Measurements from ENCODE around the gene TCF7L2. TPM values are rescaled to one million over a fixed set of nuclear protein-coding genes. Genes with fewer than 3 reads are reported as not detected.

Gene TCF7L2
- total RNA-seq, 1 donor from 2014 or later = 44.4 TPM

GRCh38 chr10:113003052-113003451 is 53.0 kb downstream of the TCF7L2 start:
- DNase-seq (ENCODE audit: extremely low spot score in 2 of 2) = no peak
- H3K27ac ChIP-seq = no peak overlapping the region
- H3K4me1 ChIP-seq = peaks cover 86% of the 10 kb centered on the region
- no peaks in the 10 kb centered on the region for H3K27me3 ChIP-seq
- no peak for TF ChIP-seq POLR2AphosphoS5 (IDR thresholded peaks at IDR 0.05; ENCODE audit: insufficient read depth in 1 of 2, low read depth in 1 of 2)
- no peak for TF ChIP-seq CTCF (IDR thresholded peaks at IDR 0.05)
- no peak for TF ChIP-seq POLR2A (IDR thresholded peaks at IDR 0.05)
- H3K9me3 ChIP-seq = no peaks in the 10 kb centered on the region
- no peaks in the 10 kb centered on the region for H3K36me3 ChIP-seq
- no peak overlapping the region for H3K4me3 ChIP-seq
- intact Hi-C loops (cut with DNase I) = no loop called here

- no peak overlapping the region for H3K4me3 ChIP-seq
- no peak for DNase-seq (ENCODE audit: extremely low spot score in 2 of 2)
- H3K36me3 ChIP-seq = no peaks in the 10 kb centered on the region
- H3K27me3 ChIP-seq = no peaks in the 10 kb centered on the region
- TF ChIP-seq POLR2AphosphoS5 (IDR thresholded peaks at IDR 0.05; ENCODE audit: insufficient read depth in 1 of 2, low read depth in 1 of 2) (no peak), CTCF (IDR thresholded peaks at IDR 0.05) (no peak), POLR2A (IDR thresholded peaks at IDR 0.05) (no peak)
- H3K27ac ChIP-seq = no peak overlapping the region
- intact Hi-C loops (cut with DNase I) = no loop called here
- H3K9me3 ChIP-seq = no peaks in the 10 kb centered on the region
- peaks cover 86% of the 10 kb centered on the region for H3K4me1 ChIP-seq
Measured at GRCh38 chr10:113004069-113004618, 54.1 kb downstream of the TCF7L2 start.

- H3K36me3 ChIP-seq = no peaks in the 10 kb centered on the region
- TF ChIP-seq POLR2A (IDR thresholded peaks at IDR 0.05) (no peak), CTCF (IDR thresholded peaks at IDR 0.05) (no peak), POLR2AphosphoS5 (IDR thresholded peaks at IDR 0.05; ENCODE audit: insufficient read depth in 1 of 2, low read depth in 1 of 2) (no peak)
- H3K4me3 ChIP-seq = no peak overlapping the region
- H3K27ac ChIP-seq = no peak overlapping the region
- intact Hi-C loops (cut with DNase I) = no loop called here
- no peak for DNase-seq (ENCODE audit: extremely low spot score in 2 of 2)
- H3K4me1 ChIP-seq = peaks cover 80% of the 10 kb centered on the region
- H3K27me3 ChIP-seq = no peaks in the 10 kb centered on the region
- no peaks in the 10 kb centered on the region for H3K9me3 ChIP-seq
Measured at GRCh38 chr10:113005380-113005779, 55.3 kb downstream of the TCF7L2 start.

GRCh38 chr10:113006656-113007342 is 56.8 kb downstream of the TCF7L2 start:
- no peak for TF ChIP-seq CTCF (IDR thresholded peaks at IDR 0.05)
- no peak for TF ChIP-seq POLR2AphosphoS5 (IDR thresholded peaks at IDR 0.05; ENCODE audit: insufficient read depth in 1 of 2, low read depth in 1 of 2)
- TF ChIP-seq POLR2A (IDR thresholded peaks at IDR 0.05) = no peak
- H3K4me3 ChIP-seq = no peak overlapping the region
- intact Hi-C loops (cut with DNase I) = no loop called here
- no peak for DNase-seq (ENCODE audit: extremely low spot score in 2 of 2)
- H3K36me3 ChIP-seq = no peaks in the 10 kb centered on the region
- H3K27me3 ChIP-seq = no peaks in the 10 kb centered on the region
- no peak overlapping the region for H3K27ac ChIP-seq
- no peaks in the 10 kb centered on the region for H3K9me3 ChIP-seq
- H3K4me1 ChIP-seq = peaks cover 69% of the 10 kb centered on the region

- Histone ChIP-seq H3K9me3 (no peaks in the 10 kb centered on the region), H3K27ac (no peak overlapping the region), H3K27me3 (no peaks in the 10 kb centered on the region), H3K36me3 (no peaks in the 10 kb centered on the region), H3K4me3 (no peak overlapping the region), H3K4me1 (peaks cover 63% of the 10 kb centered on the region)
- no peak for DNase-seq (ENCODE audit: extremely low spot score in 2 of 2)
- TF ChIP-seq POLR2A (IDR thresholded peaks at IDR 0.05) = no peak
- no peak for TF ChIP-seq CTCF (IDR thresholded peaks at IDR 0.05)
- TF ChIP-seq POLR2AphosphoS5 (IDR thresholded peaks at IDR 0.05; ENCODE audit: insufficient read depth in 1 of 2, low read depth in 1 of 2) = no peak
- intact Hi-C loops (cut with DNase I) = no loop called here
Measured at GRCh38 chr10:113007343-113007771, 57.3 kb downstream of the TCF7L2 start.
